Peyer's patch (tissue), 4 donors: ENCODE results near the gene EBP. TPM values are rescaled to one million over a fixed set of nuclear protein-coding genes. Genes with fewer than 3 reads are reported as not detected.

Source experiments
- DNase-seq, 3 donors: peaks; one replicate each; pipeline ENCODE4 v3.0.0-alpha.2; 2017 to 2019
- H3K27ac ChIP-seq, 4 donors: fragments of 200-600 bp; sonication (generic); one replicate each; pipeline ENCODE4 v1.5.1; 2016 to 2019
- H3K27me3 ChIP-seq, 2 donors: fragments of 200-600 bp; sonication (generic); one replicate each; pipeline ENCODE4 v1.5.1; 2019
- H3K36me3 ChIP-seq, 3 donors: fragments of 200-600 bp; sonication (generic); one replicate each; pipeline ENCODE4 v1.5.1; 2016 to 2019
- H3K4me1 ChIP-seq, 4 donors: fragments of 200-600 bp; sonication (generic); one replicate each; pipeline ENCODE4 v1.5.1; 2016 to 2019
- H3K4me3 ChIP-seq, 4 donors: fragments of 200-600 bp; sonication (generic); 1 replicate in 3 of 4; 2 replicates in 1 of 4; pipeline ENCODE4 v1.5.1; 2016 to 2019; ENCODE audit warnings: mild to moderate bottlenecking in 1 of 4
- H3K9me3 ChIP-seq, 4 donors: fragments of 200-600 bp; sonication (generic); one replicate each; pipeline ENCODE4 v1.5.1; 2016 to 2019; ENCODE audit warnings: mild to moderate bottlenecking in 1 of 4
- CTCF ChIP-seq, 6 experiments: fragments of 450-650 bp in 4 of 6; fragments of 200-600 bp in 2 of 6; sonication (generic) in 1 of 6; IDR thresholded peaks; one replicate each; pipeline ENCODE4 v1.5.1; 2017 to 2019; ENCODE audit warnings: antibody characterized with exemption in 6 of 6, mild to moderate bottlenecking in 3 of 6, moderate library complexity in 1 of 6
- POLR2A ChIP-seq, 2 donors: fragments of 450-650 bp; IDR thresholded peaks; one replicate each; pipeline ENCODE4 v1.5.1; 2017; ENCODE audit warnings: antibody characterized with exemption in 2 of 2, mild to moderate bottlenecking in 2 of 2, moderate library complexity in 2 of 2
- total RNA-seq, 4 donors: library from RNA; depleted of rRNA; stranded (reverse); fragments of >200 nt; gene quantifications; one replicate each; pipeline ENCODE4 v1.1.0, GENCODE V29; 2016

Gene EBP
- total RNA-seq, result 100 to 1,000 TPM in 3 of 4 donors, 10 to 100 TPM in 1; 47.0 to 189 (median 134) TPM

GRCh38 chrX:48521353-48522243, at the start of gene EBP:
EBP (plus strand) TSS chrX:48521808; CDS start chrX:48523772, 1,964 bp downstream.
- Histone ChIP-seq H3K27ac (peak within 1 kb of the TSS; percentile 77 to 93 (median 88)), H3K9me3 (no peaks in the 10 kb centered on the region), H3K27me3 (no peaks in the 10 kb centered on the region), H3K4me1 (peaks cover 0 to 11% (median 0%) of the 10 kb centered on the region in 4 donors), H3K36me3 (peaks cover 0 to 1% (median 0%) of the 10 kb centered on the region in 3 donors), H3K4me3 (peak within 1 kb of the TSS; percentile 47 to 80 (median 68))
- TF ChIP-seq POLR2A (IDR thresholded peaks at IDR 0.05), result peak; percentile 65 to 75
- TF ChIP-seq CTCF (IDR thresholded peaks at IDR 0.05), result no peak
- DNase-seq, result peak; percentile 93 to 97 (median 95)

- no peaks in the 10 kb centered on the region for H3K27me3 ChIP-seq
- TF ChIP-seq POLR2A (IDR thresholded peaks at IDR 0.05) (no peak), CTCF (IDR thresholded peaks at IDR 0.05) (no peak)
- no peaks in the 10 kb centered on the region for H3K4me1 ChIP-seq
- no peak overlapping the region for H3K27ac ChIP-seq
- H3K4me3 ChIP-seq, result no peak overlapping the region
- H3K36me3 ChIP-seq, result no peaks in the 10 kb centered on the region
- no peaks in the 10 kb centered on the region for H3K9me3 ChIP-seq
- no peak for DNase-seq
These were observed 49.4 kb upstream of the EBP start for GRCh38 chrX:48472225-48472624.

GRCh38 chrX:48472851-48473703, 48.5 kb upstream of the EBP start:
- no peaks in the 10 kb centered on the region for H3K36me3 ChIP-seq
- H3K9me3 ChIP-seq, result no peaks in the 10 kb centered on the region
- H3K4me3 ChIP-seq, result no peak overlapping the region
- no peak for DNase-seq
- H3K27ac ChIP-seq, result no peak overlapping the region
- no peaks in the 10 kb centered on the region for H3K27me3 ChIP-seq
- no peak for TF ChIP-seq CTCF (IDR thresholded peaks at IDR 0.05)
- no peak for TF ChIP-seq POLR2A (IDR thresholded peaks at IDR 0.05)
- no peaks in the 10 kb centered on the region for H3K4me1 ChIP-seq

GRCh38 chrX:48473704-48473990, 48.0 kb upstream of the EBP start:
- no peak for TF ChIP-seq POLR2A (IDR thresholded peaks at IDR 0.05)
- TF ChIP-seq CTCF (IDR thresholded peaks at IDR 0.05), result no peak
- no peaks in the 10 kb centered on the region for H3K27me3 ChIP-seq
- H3K27ac ChIP-seq, result no peak overlapping the region
- no peaks in the 10 kb centered on the region for H3K36me3 ChIP-seq
- DNase-seq, result no peak
- no peak overlapping the region for H3K4me3 ChIP-seq
- H3K4me1 ChIP-seq, result no peaks in the 10 kb centered on the region
- no peaks in the 10 kb centered on the region for H3K9me3 ChIP-seq

- Histone ChIP-seq H3K9me3 (no peaks in the 10 kb centered on the region), H3K27me3 (no peaks in the 10 kb centered on the region), H3K36me3 (no peaks in the 10 kb centered on the region), H3K4me3 (no peak overlapping the region), H3K27ac (no peak overlapping the region), H3K4me1 (no peaks in the 10 kb centered on the region)
- TF ChIP-seq CTCF (IDR thresholded peaks at IDR 0.05) (no peak), POLR2A (IDR thresholded peaks at IDR 0.05) (no peak)
- no peak for DNase-seq
These were observed 47.5 kb upstream of the EBP start for GRCh38 chrX:48474127-48474526.
